ENCODE data around the gene ACVR1. TPM values are rescaled to one million over a fixed set of nuclear protein-coding genes. Genes with fewer than 3 reads are reported as not detected.

Gene ACVR1
- total and polyA plus RNA-seq, 9 of the 15 experiments (the other 6 are each of a cell fraction or from before 2014, with no cell fraction given): 3.8 to 14.3 (median 6.9) TPM

- TF ChIP-seq MGA (IDR thresholded peaks at IDR 0.05) (no peak), ETS2 (tag; IDR thresholded peaks at IDR 0.05; ENCODE audit: borderline replicate concordance, poor library complexity, severe bottlenecking) (no peak), HNRNPH1 (optimal IDR thresholded peaks at IDR 0.05; ENCODE audit: low read depth, low read length) (no peak), ASH1L (IDR thresholded peaks at IDR 0.05; ENCODE audit: borderline replicate concordance, low read depth, partially characterized antibody) (no peak), TCF7 (IDR thresholded peaks at IDR 0.05; ENCODE audit: borderline replicate concordance) (no peak), CREBBP (IDR thresholded peaks at IDR 0.05; ENCODE audit: low read depth, low read length) (no peak), STAT6 (CRISPR knock-in tag; IDR thresholded peaks at IDR 0.05) (no peak), ZNF766 (CRISPR knock-in tag; conservative IDR thresholded peaks at IDR 0.05) (peak; percentile 56; the same call in 1 of the 2 replicates), MXD1 (CRISPR knock-in tag; IDR thresholded peaks at IDR 0.05; ENCODE audit: borderline replicate concordance, poor library complexity, severe bottlenecking) (no peak), TRIM28 (IDR thresholded peaks at IDR 0.05) (0 out of 2 replicates have a peak, but pooled peaks have one; percentile 15), NR2C2 (CRISPR knock-in tag; IDR thresholded peaks at IDR 0.05) (no peak), NR2C2 (tag; IDR thresholded peaks at IDR 0.05) (peak; percentile 50; the same call in 1 of the 2 replicates)
Observed at GRCh38 chr2:157838442-157839161, 37.5 kb downstream of the ACVR1 start (continued).

Measured in K562 (cell line).